HG02870 (cell line): Measurements from ENCODE around the gene EIF4E.
A peak's percentile ranks its signal among the peaks of the same experiment; 100 is the strongest.
"Not testable (repeated sequence)": the region's sequence is repeated elsewhere in the genome, so short reads cannot be mapped to it uniquely, and the experiment has no call there.

Experiments
- ATAC-seq: cut with Tn5 transposase; IDR thresholded peaks from one replicate; pipeline ENCODE4 v1.9.1; 2021; ENCODE audit warnings: mild to moderate bottlenecking, moderate library complexity; ENCODE audit not compliant: unreplicated experiment

The EIF4E gene

DNA sequence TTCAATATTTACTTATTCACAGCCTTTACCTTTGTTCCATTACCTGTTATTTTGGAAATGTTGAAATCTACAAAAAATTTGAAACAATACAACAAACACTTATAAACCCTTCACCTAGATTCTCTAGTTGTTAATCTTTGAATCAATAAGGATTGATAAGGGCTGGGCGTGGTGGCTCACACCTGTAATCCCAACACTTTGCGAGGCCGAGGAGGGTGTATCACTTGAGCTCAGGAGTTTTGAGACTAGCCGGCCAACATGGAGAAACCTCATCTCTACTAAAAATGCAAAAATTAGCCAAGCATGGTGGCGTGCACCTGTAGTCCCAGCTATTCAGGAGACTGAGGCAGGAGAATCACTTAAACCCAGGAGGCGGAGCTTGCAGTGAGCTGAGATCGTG lies 5.9 kb upstream of the EIF4E start:
- ATAC-seq, result not testable (repeated sequence)

- ATAC-seq, result no peak
These were observed 3.6 kb upstream of the EIF4E start for GRCh38 chr4:98932539-98932938.

GRCh38 chr4:98930311-98930865 lies 1.5 kb upstream of the EIF4E start:
- ATAC-seq, result no peak

DNA sequence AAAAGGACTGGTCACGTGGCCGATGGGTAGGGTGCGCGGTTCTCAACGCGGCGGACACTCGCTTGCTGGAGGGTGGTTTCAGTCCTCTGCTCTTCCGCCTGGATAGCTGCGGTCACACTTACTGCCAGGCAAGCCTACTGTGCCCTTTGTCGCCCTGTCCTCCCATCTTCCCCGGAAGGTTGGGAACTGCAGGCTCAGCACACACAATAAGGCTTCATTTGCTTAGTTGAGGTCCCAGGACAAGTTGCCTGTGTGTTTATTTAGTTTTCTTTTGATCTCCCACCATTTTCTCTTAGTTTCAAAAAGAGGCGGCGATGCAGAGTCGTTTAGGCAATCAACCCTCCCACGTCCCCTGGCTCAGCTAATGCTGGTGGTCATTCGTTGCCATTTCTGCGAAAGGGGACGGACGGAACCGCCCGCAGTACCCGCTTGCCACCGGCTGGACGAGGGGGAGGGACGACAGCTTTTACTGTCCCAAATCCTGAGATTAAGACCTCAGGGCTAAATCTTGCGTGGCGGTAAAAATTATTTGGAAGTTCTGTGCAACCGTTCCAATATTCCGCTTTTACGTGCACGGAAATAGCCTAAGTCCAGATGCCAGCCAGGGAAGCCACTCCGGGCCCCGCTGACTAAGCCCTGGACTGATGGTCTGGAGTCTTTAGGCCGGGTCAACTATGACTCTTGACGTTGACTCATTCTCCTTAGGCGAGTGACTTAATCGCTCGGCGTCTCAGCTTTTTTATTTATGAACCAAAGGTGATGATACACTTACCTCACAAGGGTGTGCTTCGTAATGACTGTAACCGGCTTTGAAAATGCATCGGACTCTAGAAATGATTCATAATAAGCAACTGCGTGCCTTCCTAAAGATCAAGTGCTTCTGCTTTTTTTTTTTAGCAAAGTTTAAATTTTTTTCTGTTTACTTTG lies 671 bp upstream of the EIF4E start:
- ATAC-seq, result peak; percentile 52

DNA sequence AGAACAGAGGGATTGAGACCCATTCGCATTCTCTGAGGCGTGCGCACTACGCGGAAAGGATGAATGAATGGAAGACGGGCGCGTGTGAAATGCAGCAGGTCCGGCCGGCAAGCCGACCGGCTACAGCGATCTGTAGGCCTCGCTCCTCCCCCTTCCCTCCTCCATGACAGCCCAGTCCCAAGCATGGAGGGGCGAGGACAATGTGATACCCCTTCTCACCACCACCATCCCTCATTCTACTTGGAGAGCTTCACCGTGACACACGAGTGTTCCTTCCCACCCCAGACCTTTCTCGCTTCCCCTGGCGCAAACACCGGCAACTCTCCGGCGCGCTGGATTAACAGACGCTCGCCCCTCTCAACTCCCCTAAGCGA lies 815 bp downstream of the EIF4E start:
- ATAC-seq, result peak; percentile 30

- not testable (repeated sequence) for ATAC-seq
These were observed 2.7 kb downstream of the EIF4E start for GRCh38 chr4:98926257-98926656.

GRCh38 chr4:98921292-98921691 lies 7.6 kb downstream of the EIF4E start:
- ATAC-seq, result no peak

DNA sequence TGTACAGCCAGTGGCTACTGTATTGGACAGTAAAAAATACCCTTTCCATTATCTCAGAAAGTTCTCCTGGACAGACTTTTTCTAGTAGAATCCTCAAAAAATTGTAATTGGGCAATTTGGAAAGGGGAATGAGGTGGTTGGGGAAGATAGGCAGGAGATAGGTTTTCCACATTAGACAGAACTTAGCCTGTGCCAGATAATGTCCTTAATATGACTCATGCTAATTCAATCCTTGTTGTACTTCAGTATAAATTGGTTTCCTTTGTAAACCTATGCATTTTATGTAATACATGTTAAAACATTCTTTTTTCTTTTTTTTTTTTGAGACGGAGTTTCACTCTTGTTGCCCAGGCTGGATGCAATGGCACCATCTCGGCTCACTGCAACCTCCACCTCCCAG lies 8.9 kb downstream of the EIF4E start:
- no peak for ATAC-seq

GRCh38 chr4:98910728-98911127 lies 18.2 kb downstream of the EIF4E start:
- ATAC-seq, result not testable (repeated sequence)

- ATAC-seq, result no peak
These were observed 19.1 kb downstream of the EIF4E start for GRCh38 chr4:98909646-98910401.

- ATAC-seq, result no peak
These were observed 20.1 kb downstream of the EIF4E start for GRCh38 chr4:98908703-98909262.

DNA sequence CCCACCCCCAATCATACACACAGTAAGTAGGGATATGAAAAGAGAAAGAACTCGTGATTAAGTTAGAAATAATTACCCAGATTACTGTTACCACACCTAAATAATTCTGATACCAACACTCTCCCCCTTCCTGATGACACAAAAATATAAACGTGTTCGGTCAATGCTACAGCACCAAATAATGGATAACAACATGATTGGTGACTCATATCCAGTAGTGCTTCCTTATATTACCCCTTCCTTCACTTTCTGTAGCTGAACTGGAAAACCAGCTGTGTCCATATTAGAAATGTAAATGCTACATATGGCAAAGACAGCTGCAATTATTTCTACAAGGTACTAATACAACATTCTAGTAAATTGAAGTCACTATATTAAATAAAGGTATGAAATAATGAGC lies 20.8 kb downstream of the EIF4E start:
- ATAC-seq, result no peak

- no peak for ATAC-seq
These were observed 23.1 kb downstream of the EIF4E start for GRCh38 chr4:98905839-98906238.

- ATAC-seq, result no peak
These were observed 23.6 kb downstream of the EIF4E start for GRCh38 chr4:98905297-98905696.

DNA sequence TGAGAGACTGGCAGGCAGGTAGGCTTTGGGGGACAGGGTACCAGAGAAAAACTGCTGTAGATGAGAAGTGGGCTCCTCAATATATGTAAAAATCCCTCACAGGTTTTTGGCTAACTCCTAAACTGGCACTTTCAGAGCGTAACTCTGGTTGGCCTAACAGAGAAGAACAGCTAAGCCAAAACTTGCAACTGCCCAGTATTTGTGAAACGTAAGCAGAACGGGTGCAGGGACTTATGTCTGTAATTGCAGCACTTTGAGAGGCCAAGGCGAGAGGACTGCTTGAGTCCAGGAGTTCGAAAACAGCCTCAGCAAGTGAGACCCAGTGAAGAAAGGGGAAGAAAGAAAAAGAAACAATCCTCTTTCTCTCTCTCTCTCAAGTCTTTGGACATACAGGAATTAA lies 25.0 kb downstream of the EIF4E start:
- ATAC-seq, result no peak

DNA sequence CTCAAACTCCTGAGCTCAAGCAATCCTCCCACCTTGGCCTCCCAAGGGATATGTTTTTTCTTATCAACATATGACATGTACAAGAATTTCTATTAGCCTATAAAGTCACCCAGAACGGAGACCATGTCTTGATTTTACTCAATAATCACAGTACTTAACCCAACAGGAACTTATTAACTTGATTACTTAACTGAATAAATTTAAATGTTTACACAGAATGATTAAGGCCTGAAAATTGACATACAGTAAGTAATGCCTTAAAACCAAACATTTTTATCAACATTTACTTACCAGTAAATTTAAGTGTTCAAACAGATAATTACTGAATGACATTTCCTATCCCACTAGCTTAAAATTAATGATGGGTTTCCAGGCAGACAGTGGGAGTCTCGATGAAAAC lies 25.4 kb downstream of the EIF4E start:
- no peak for ATAC-seq

- no peak for ATAC-seq
These were observed 29.7 kb downstream of the EIF4E start for GRCh38 chr4:98899277-98899676.

GRCh38 chr4:98891478-98892337 lies 37.2 kb downstream of the EIF4E start:
- ATAC-seq, result no peak

- no peak for ATAC-seq
These were observed 38.1 kb downstream of the EIF4E start for GRCh38 chr4:98890702-98891455.

GRCh38 chr4:98887145-98887544 lies 41.8 kb downstream of the EIF4E start:
- ATAC-seq, result no peak
